Raji (cell line): ENCODE data around the gene ENTREP1.

Experiments used
- POLR2A ChIP-seq: IDR thresholded peaks from 2 replicates; pipeline ENCODE4 v1.6.1; 2011; ENCODE audit warnings: low read depth, low read length, control low read depth; ENCODE audit not compliant: insufficient read depth

ENTREP1 gene

GRCh38 chr9:69380811-69381210 is 55.8 kb downstream of the ENTREP1 start:
- no peak for TF ChIP-seq POLR2A

- no peak for TF ChIP-seq POLR2A
Measured at GRCh38 chr9:69382135-69382534, 57.1 kb downstream of the ENTREP1 start.

- TF ChIP-seq POLR2A, result no peak
Measured at GRCh38 chr9:69385581-69386033, 60.6 kb downstream of the ENTREP1 start.

DNA sequence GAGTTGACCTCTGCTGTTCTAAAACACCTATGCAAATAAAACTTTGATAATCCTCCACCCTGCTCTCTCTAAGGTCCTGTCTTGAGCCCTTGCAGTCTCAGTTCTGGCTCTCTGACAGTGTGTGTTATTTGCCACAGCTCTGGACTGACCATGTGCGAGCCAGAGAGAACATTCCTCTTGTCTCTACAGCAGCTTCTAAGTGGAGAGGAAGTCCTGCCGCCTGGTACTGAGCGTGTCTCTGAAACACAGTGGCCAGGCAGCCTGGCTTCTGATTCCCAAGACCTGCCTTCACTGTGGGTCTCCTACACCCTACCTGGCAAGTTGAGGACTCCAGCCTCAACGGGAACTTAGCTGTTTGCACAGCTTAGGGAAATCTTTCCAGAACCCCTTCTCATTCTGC is 61.6 kb downstream of the ENTREP1 start:
- no peak for TF ChIP-seq POLR2A

DNA sequence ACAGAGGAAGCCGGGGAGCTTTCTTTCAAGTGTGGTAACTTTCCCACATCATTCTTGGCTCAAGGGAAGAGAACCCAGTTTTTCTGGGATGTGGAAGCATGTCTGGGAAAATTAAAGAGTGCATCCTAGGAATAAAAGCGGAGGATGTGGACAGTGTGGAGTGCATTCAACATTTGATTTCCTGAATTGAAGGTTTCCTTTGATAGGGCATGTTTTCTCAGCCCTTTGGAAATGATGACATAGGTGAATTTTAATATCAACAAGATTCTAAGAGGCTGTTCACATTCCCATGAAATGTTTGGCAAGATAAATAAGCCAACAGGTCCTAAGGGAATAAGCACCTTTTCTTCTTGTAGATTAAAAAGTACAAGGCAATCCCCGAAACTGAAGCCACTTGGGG is 63.6 kb downstream of the ENTREP1 start:
- no peak for TF ChIP-seq POLR2A

DNA sequence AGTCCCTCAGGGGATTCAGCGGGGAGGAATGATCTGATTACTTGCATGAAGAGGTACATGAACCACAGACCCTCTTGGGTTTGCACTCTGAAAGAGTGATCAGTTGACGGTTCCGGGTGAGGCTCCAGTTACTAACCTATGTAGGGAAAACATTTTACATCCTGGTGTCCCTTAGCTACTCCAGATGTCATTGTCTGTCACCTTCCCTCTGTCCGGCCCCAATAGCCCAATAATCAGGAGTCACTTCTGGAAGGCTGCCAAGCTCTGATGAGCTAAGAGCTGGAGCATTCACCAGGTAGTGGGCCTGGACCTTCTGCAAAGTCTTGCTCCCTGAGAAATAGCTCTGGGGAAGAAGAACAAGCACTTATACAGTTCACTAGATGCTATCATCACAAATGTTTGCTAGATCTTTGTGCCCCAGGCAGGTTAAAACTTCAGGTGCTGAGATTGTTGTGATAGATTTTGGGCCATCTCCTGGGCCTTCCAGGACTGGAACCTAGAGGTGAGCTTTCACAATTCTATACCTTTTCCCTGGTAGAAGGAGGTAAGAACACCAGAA is 64.5 kb downstream of the ENTREP1 start:
- no peak for TF ChIP-seq POLR2A

DNA sequence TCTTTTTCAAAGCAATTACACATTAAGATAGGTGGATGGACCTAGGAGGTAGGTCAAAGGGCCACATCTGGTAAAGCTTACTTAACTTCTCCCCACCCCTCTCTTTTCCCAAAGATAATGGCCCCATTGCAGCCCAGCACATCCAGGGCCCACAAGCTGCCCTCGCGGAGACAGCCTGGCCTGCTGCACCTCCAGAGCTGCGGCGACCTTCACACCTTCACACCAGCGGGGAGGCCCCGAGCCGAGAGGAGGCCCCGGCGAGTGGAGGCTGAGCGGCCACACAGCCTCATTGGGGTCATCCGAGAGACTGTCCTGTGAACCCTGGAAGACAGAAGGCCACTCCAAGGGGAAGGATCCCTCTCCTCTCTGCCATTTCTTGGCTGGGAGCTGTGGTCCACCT is 66.5 kb downstream of the ENTREP1 start:
- no peak for TF ChIP-seq POLR2A

- no peak for TF ChIP-seq POLR2A
Measured at GRCh38 chr9:69391946-69392345, 66.9 kb downstream of the ENTREP1 start.

DNA sequence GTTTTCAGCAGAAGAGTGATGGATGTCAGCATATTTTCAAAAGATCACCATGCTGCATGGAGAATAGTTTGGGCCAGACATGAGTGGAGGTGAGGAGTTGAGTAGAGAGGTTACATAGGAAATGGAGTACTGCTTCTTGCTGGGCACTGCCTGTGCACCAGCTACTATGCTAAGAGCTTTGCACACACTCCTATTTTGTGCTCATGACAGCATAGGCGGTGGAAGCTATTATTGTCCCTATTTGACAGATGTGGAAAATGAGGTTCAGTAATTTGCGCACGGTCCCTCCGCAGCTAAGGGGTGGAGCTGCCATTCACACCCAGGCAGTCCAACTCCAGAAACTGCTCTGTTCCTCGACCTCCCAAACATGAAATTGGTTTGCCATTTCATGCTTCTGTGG is 67.8 kb downstream of the ENTREP1 start:
- no peak for TF ChIP-seq POLR2A

DNA sequence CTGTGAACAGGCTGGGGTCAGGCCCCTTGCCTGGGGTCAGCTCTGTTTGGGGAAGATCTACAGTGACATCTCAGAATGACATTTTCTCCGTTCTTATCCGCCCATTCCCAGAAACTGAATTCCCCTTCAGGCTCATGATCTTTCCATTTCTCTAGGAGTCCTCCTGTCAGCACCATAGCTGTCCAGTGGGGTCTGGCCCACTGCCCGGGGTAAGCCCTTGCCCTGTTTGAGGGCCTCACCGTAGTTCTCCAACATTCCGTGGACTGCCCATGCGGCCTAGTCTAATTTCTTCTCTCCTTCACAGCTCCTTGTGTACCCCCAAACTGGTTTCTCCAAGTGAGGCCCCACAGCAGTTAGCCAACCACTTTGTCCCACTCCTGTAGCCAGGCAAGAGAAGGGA is 68.4 kb downstream of the ENTREP1 start:
- TF ChIP-seq POLR2A, result no peak

- no peak for TF ChIP-seq POLR2A
Measured at GRCh38 chr9:69395718-69396117, 70.7 kb downstream of the ENTREP1 start.

- no peak for TF ChIP-seq POLR2A
Measured at GRCh38 chr9:69396759-69397158, 71.7 kb downstream of the ENTREP1 start.

DNA sequence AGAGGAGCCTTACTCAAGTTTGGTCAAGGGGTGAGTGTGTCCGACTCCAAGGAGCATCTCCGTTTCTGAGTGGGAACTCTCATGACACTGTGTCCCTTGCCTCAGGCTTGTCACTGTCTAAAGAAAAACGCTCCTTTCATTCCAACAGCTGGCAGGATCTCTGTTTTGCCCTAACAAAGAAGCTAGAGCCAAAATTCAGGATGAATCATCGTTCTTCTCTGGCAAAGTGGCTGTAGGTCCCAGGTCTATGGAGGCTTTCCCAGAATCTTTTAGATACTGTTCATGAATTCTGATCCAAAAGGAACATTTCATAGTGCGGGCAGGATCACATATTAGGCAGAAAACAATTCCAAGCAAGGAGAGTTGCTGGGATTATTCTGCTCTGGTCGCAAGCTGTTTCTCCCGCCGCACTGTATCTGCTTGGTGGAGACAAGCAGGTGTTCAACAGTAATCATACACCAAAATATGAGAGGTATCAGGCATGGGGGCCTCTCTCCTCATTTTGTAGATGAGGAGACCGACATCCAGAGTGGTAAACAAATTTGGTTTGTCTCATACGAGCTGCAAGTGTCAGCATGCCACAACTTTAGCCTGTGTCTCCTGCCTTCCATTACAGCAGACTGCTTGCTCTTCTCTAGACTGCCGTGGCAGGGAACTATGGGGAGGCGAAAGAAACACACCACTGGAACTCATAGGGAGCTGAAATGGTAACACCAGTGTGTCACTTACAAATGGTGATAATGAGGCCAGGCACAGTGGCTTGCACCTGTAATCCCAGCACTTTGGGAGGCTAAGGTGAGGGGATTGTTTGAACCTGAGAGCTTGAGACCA is 72.6 kb downstream of the ENTREP1 start:
- TF ChIP-seq POLR2A, result no peak

DNA sequence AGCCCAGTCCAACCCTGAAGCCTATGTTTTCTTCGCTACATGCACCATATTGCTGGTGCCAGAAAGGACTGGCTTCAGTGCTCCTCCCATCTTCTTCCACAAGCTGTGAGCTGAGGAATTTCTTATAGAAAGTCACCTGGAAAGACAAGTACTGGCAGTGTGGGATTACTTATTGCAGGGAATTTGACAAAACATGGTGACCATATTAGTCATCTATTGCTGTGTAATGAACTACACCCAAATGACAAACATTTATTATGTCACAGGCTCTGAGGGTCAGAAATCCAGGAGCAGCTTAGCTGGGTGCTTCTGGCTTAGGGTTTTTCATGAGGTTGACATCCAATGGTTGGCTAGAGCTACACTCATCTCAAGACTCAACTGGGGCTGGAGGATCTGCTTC is 75.5 kb downstream of the ENTREP1 start:
- no peak for TF ChIP-seq POLR2A

DNA sequence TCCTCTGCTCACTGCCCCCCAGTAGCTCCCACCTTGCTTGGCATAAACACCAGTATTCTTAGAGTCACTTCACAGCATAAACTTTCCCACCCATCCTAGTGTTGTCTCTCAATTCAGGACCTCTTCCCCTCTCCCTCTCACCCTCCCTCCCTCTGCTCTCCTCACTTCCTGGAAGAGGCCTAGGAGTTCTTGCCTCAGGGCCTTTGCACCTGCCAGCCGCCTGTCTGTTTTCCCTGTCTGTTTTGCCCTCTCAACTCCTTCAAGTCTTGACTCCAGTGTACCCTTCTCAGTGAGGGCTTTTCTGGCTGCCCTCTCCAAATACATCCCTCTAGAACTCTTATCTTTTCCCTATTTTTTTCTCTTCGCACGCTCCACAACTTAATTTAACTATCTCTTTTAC is 86.2 kb downstream of the ENTREP1 start:
- no peak for TF ChIP-seq POLR2A

- TF ChIP-seq POLR2A, result no peak
Measured at GRCh38 chr9:69411931-69412740, 87.1 kb downstream of the ENTREP1 start.
